HCT116 (cell line): ENCODE measurements around the gene ADCY2. TPM values are rescaled to one million over a fixed set of nuclear protein-coding genes. Genes with fewer than 3 reads are reported as not detected.

ENCODE experiments used
- ATAC-seq: fragments of 200-7000 bp; cut with Tn5 transposase; 2 replicates; pipeline ENCODE4 v1.9.1; 2020; ENCODE audit warnings: mild to moderate bottlenecking, moderate library complexity
- BruUV-seq: library from RNA; stranded (reverse); fragments of 400-500 nt; replicated peaks from 2 replicates; lab custom pipeline; 2021; lab: Mats Ljungman, UMichigan
- CTCF ChIA-PET: fragments of 300-600 bp; sonication (Branson Sonifier 250); formaldehyde crosslinking; loops from one replicate; lab custom pipeline; 2021; ENCODE audit warnings: antibody characterized with exemption; lab: Charles Lee
- POLR2A ChIA-PET: fragments of 300-600, 350-600 bp; sonication (Branson Sonifier 250); formaldehyde crosslinking; loops from one replicate; lab custom pipeline; 2021; ENCODE audit warnings: antibody characterized with exemption; lab: Charles Lee
- RAD21 ChIA-PET, 2 experiments: fragments of 300-600 bp; sonication (Branson Sonifier 250); formaldehyde crosslinking; loops; one replicate each; lab custom pipeline; 2023; ENCODE audit warnings: low total read pairs in 2 of 2; ENCODE audit not compliant: uncharacterized antibody in 2 of 2, unreplicated experiment in 2 of 2, low non-redundant PET in 1 of 2; lab: Charles Lee
- DNase-seq: peaks from one replicate; pipeline ENCODE4 v3.0.0-alpha.2; 2010; ENCODE audit warnings: low read depth, low spot score
- H2AFZ ChIP-seq: fragments of 200-600 bp; shearing (Covaris generic), sonication (generic); 2 replicates; pipeline ENCODE4 v1.6.1; 2017; ENCODE audit warnings: low read depth, mixed run types, mixed read lengths, antibody characterized with exemption, low read length; ENCODE audit not compliant: poor library complexity, severe bottlenecking
- H3K27ac ChIP-seq: 2 replicates; pipeline ENCODE4 v1.5.1; 2012; ENCODE audit warnings: low read depth, low read length
- H3K27me3 ChIP-seq: fragments of 200-600 bp; sonication (generic); 2 replicates; pipeline ENCODE4 v1.6.1; 2016; ENCODE audit warnings: mixed run types, low read length, mixed read lengths; ENCODE audit not compliant: insufficient read depth
- H3K36me3 ChIP-seq, 2 experiments: fragments of 200-500 bp in 1 of 2; fragments of 200-600 bp in 1 of 2; sonication (Bioruptor generic) in 1 of 2; sonication (generic) in 1 of 2; 2 replicates each; pipeline versions ENCODE4 v1.5.1 to v1.6.1; 2014 to 2016; ENCODE audit warnings: low read length in 2 of 2, inconsistent platforms in 1 of 2, mixed read lengths in 1 of 2, mixed run types in 1 of 2; ENCODE audit not compliant: insufficient read depth in 2 of 2, control insufficient read depth in 1 of 2
- H3K4me1 ChIP-seq, 2 experiments: fragments of 200-600 bp in 1 of 2; sonication (generic) in 1 of 2; 2 replicates each; pipeline versions ENCODE4 v1.5.1 to v1.6.1; 2012 to 2017; ENCODE audit warnings: low read length in 2 of 2, inconsistent platforms in 1 of 2, mild to moderate bottlenecking in 1 of 2, mixed read lengths in 1 of 2, mixed run types in 1 of 2, moderate library complexity in 1 of 2; ENCODE audit not compliant: insufficient read depth in 2 of 2, control insufficient read depth in 1 of 2
- H3K4me2 ChIP-seq: fragments of 200-600 bp; sonication (generic); 2 replicates; pipeline ENCODE4 v1.6.1; 2017; ENCODE audit warnings: mixed run types, low read length, mixed read lengths
- H3K4me3 ChIP-seq, 2 experiments: fragments of 200-600 bp in 1 of 2; sonication (generic) in 1 of 2; replicated peaks in 1 of 2; 2 replicates each; pipeline ENCODE4 v1.5.1; 2011 to 2016; ENCODE audit warnings: low read length in 2 of 2, control low read depth in 1 of 2, low read depth in 1 of 2, mild to moderate bottlenecking in 1 of 2, mixed read lengths in 1 of 2, mixed run types in 1 of 2
- H3K79me2 ChIP-seq: fragments of 200-600 bp; sonication (generic); 2 replicates; pipeline ENCODE4 v1.6.1; 2017; ENCODE audit warnings: mild to moderate bottlenecking, mixed run types, low read length, moderate library complexity, mixed read lengths; ENCODE audit not compliant: insufficient read depth
- H3K9ac ChIP-seq: fragments of 200-600 bp; sonication (generic); 2 replicates; pipeline ENCODE4 v1.6.1; 2016; ENCODE audit warnings: low read length, mixed read lengths
- H3K9me2 ChIP-seq: fragments of 200-600 bp; sonication (generic), shearing (Covaris generic); 2 replicates; pipeline ENCODE4 v1.6.1; 2017; ENCODE audit warnings: mixed run types, mild to moderate bottlenecking, moderate library complexity; ENCODE audit not compliant: insufficient read depth
- H3K9me3 ChIP-seq, 2 experiments: fragments of 200-500 bp in 1 of 2; fragments of 200-600 bp in 1 of 2; sonication (Bioruptor generic) in 1 of 2; sonication (generic) in 1 of 2; 2 replicates each; pipeline ENCODE4 v1.6.1; 2014 to 2017; ENCODE audit warnings: low read length in 2 of 2, mixed read lengths in 2 of 2, inconsistent platforms in 1 of 2, low read depth in 1 of 2, mild to moderate bottlenecking in 1 of 2, mixed run types in 1 of 2, moderate library complexity in 1 of 2; ENCODE audit not compliant: control insufficient read depth in 1 of 2, insufficient read depth in 1 of 2
- H4K20me1 ChIP-seq: fragments of 200-600 bp; sonication (generic), shearing (Covaris generic); 2 replicates; pipeline ENCODE4 v1.6.1; 2017; ENCODE audit warnings: mixed run types, mild to moderate bottlenecking, moderate library complexity; ENCODE audit not compliant: insufficient read depth
- FOSL1 ChIP-seq: IDR thresholded peaks from 2 replicates; pipeline ENCODE4 v1.6.1; 2012; ENCODE audit warnings: low read depth
- POLR2AphosphoS5 ChIP-seq: IDR thresholded peaks from 2 replicates; pipeline ENCODE4 v1.6.1; 2011; ENCODE audit warnings: mild to moderate bottlenecking, low read depth, low read length, moderate library complexity
- RAD21 ChIP-seq: IDR thresholded peaks from 2 replicates; pipeline ENCODE4 v1.6.1; 2012; ENCODE audit warnings: low read depth, mild to moderate bottlenecking
- TCF7L2 ChIP-seq: IDR thresholded peaks from 2 replicates; pipeline ENCODE4 v1.7.0; 2011; ENCODE audit warnings: borderline replicate concordance, inconsistent platforms; ENCODE audit not compliant: insufficient read depth, insufficient read length; ENCODE audit errors: extremely low read depth
- intact Hi-C: fragments of 100-400 bp; cut with micrococcal nuclease; formaldehyde crosslinking; loops from 2 replicates; pipeline ENCODE4 v1.10.0; 2022
- total RNA-seq: library from RNA; stranded (reverse); gene quantifications from one replicate; pipeline ENCODE4 v1.2.1, GENCODE V29; 2021; ENCODE audit not compliant: unreplicated experiment
- TF ChIP-seq, protein P1 (sequence below), 3 experiments: fragments of 200-600 bp in 1 of 3; sonication (generic) in 1 of 3; IDR thresholded peaks in 2 of 3; conservative IDR thresholded peaks in 1 of 3; 2 replicates each; pipeline ENCODE4 v1.5.1; 2012 to 2017; ENCODE audit warnings: low read depth in 2 of 3, low read length in 2 of 3, antibody characterized with exemption in 1 of 3, borderline replicate concordance in 1 of 3, control low read depth in 1 of 3, mild to moderate bottlenecking in 1 of 3, mixed read lengths in 1 of 3, mixed run types in 1 of 3, moderate library complexity in 1 of 3; ENCODE audit not compliant: insufficient read depth in 1 of 3

Gene ADCY2
- total RNA-seq, 1 experiment from 2014 or later, result 0.15 TPM

GRCh38 chr5:7742241-7742656 is 346.3 kb downstream of the ADCY2 start:
- Histone ChIP-seq H3K4me1 (no peaks in the 10 kb centered on the region), H3K36me3 (no peaks in the 10 kb centered on the region), H3K9me2 (no peaks in the 10 kb centered on the region), H3K27ac (no peak overlapping the region), H3K9me3 (no peaks in the 10 kb centered on the region), H3K9ac (no peak overlapping the region), H4K20me1 (no peaks in the 10 kb centered on the region), H3K4me3 (no peak overlapping the region), H3K79me2 (no peaks in the 10 kb centered on the region), H3K4me2 (no peak overlapping the region), H3K27me3 (no peaks in the 10 kb centered on the region), H2AFZ (no peak overlapping the region)
- BruUV-seq, result no TSS peak
- ATAC-seq (peak; percentile 62; the same call in 1 of the 2 replicates), DNase-seq (peak; percentile 15)
- ChIA-PET RAD21 (no interaction called here), POLR2A (no interaction called here), CTCF (no interaction called here)
- intact Hi-C loops, result no loop called here
- TF ChIP-seq FOSL1, result peak; percentile 19; the same call in 1 of the 2 replicates
- no peak for TF ChIP-seq RAD21
- TF ChIP-seq TCF7L2, result peak; percentile 65

DNA sequence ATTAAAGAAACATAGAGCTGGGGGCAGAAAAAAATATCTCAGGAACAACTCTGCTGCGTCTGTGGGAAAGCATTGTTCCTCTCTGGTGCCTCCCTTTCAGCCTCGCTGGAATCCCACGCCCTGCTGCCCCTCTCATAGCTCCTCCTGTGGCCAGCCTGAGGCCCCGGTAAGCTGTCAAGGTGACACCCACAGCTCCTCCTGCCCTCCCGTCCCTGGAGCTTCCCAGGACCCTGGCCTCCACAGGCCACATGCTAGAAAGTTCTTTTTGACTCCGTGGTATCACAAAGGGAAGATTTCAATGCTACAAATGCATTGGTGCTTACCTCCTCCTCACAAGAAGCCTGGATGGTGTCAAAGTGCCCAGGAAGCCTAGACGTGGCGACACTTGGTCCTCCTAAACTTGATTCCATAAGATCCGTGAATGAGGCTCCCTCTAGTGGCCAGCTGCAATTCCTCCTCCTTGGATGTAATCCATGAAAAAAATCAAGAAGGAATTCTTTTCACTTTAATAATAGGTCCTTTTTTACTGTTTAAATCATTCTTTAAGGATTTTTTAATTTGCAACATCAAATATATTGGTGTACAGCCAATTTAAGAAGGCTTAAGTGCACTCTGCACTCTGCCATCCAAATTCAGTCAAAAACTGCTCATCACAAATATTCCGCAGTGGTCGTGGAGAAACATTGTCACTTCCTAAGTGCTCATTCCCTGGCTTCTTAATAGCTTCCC is 350.1 kb downstream of the ADCY2 start:
- no peaks in the 10 kb centered on the region for H3K79me2 ChIP-seq
- BruUV-seq, result no TSS peak
- ATAC-seq (peak; percentile 77), DNase-seq (peak; percentile 41)
- POLR2A ChIA-PET, result no interaction called here
- no peaks in the 10 kb centered on the region for H3K9me3 ChIP-seq
- H4K20me1 ChIP-seq, result no peaks in the 10 kb centered on the region
- H3K4me1 ChIP-seq, result no peaks in the 10 kb centered on the region
- RAD21 ChIA-PET, result no interaction called here
- no peak for TF ChIP-seq POLR2AphosphoS5
- TF ChIP-seq, protein P1, sequence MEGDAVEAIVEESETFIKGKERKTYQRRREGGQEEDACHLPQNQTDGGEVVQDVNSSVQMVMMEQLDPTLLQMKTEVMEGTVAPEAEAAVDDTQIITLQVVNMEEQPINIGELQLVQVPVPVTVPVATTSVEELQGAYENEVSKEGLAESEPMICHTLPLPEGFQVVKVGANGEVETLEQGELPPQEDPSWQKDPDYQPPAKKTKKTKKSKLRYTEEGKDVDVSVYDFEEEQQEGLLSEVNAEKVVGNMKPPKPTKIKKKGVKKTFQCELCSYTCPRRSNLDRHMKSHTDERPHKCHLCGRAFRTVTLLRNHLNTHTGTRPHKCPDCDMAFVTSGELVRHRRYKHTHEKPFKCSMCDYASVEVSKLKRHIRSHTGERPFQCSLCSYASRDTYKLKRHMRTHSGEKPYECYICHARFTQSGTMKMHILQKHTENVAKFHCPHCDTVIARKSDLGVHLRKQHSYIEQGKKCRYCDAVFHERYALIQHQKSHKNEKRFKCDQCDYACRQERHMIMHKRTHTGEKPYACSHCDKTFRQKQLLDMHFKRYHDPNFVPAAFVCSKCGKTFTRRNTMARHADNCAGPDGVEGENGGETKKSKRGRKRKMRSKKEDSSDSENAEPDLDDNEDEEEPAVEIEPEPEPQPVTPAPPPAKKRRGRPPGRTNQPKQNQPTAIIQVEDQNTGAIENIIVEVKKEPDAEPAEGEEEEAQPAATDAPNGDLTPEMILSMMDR (IDR thresholded peaks at IDR 0.05 in 2 of 3, conservative IDR thresholded peaks at IDR 0.05 in 1 of 3; ENCODE audit: borderline replicate concordance in 1 of 3, insufficient read depth in 1 of 3, low read depth in 2 of 3, low read length in 2 of 3), result peak; percentile 50 to 92 (median 83); a peak in 5 of 6 replicates
- TF ChIP-seq RAD21, result peak; percentile 60
- H2AFZ ChIP-seq, result no peak overlapping the region
- H3K27ac ChIP-seq, result no peak overlapping the region
- no peaks in the 10 kb centered on the region for H3K27me3 ChIP-seq
- intact Hi-C loops, result loop anchor here (1.0 to 5.0 kb wide), 2 partner anchors 484 to 981 kb away; no protein-coding TSS in a partner anchor
- no peak overlapping the region for H3K9ac ChIP-seq
- no peak overlapping the region for H3K4me3 ChIP-seq
- no peaks in the 10 kb centered on the region for H3K36me3 ChIP-seq
- no peaks in the 10 kb centered on the region for H3K9me2 ChIP-seq
- no peak overlapping the region for H3K4me2 ChIP-seq
- CTCF ChIA-PET, result interaction anchor here (1.2 to 2.4 kb wide), 3 partner anchors 9 to 979 kb away, joined by 5 to 20 read pairs (median 7); no protein-coding TSS in a partner anchor
